ENCODE measurements around the gene MPG. TPM values are rescaled to one million over a fixed set of nuclear protein-coding genes. Genes with fewer than 3 reads are reported as not detected.

MPG gene
- total and polyA plus RNA-seq, 2 experiments from 2014 or later, result 38.0 to 91.1 TPM

GRCh38 chr16:43294-43693, 34.7 kb upstream of the MPG start (continued):
- TF ChIP-seq ZNF331 (CRISPR knock-in tag; IDR thresholded peaks at IDR 0.05; ENCODE audit: low read depth), result no peak
- no peak for TF ChIP-seq ETS1 (IDR thresholded peaks at IDR 0.05)

- Mint-ChIP-seq H3K9me3 (no peaks in the 10 kb centered on the region), H3K27me3 (ENCODE audit: insufficient read depth, low read depth, poor library complexity) (no peaks in the 10 kb centered on the region), H3K4me1 (no peaks in the 10 kb centered on the region), H3K4me3 (no peak overlapping the region), H3K27ac (no peak overlapping the region), H3K36me3 (ENCODE audit: low read depth) (peaks cover 82% of the 10 kb centered on the region)
- no peak overlapping the region for H3K27ac ChIP-seq (ENCODE audit: low read depth)
- H4K20me1 ChIP-seq (replicated peaks; ENCODE audit: insufficient read depth), result peaks cover 10% of the 10 kb centered on the region
- H3F3A ChIP-seq (replicated peaks; ENCODE audit: low read depth), result 0 out of 2 replicates have a peak, but pooled peaks cover 11% of the 10 kb centered on the region
- H3K27me3 ChIP-seq (ENCODE audit: insufficient read depth), result no peaks in the 10 kb centered on the region
- H3K79me2 ChIP-seq (replicated peaks; ENCODE audit: insufficient read depth), result peaks cover 18% of the 10 kb centered on the region
- TF ChIP-seq ETS1 (IDR thresholded peaks at IDR 0.05), result no peak
- no peaks in the 10 kb centered on the region for H3K4me1 ChIP-seq (ENCODE audit: insufficient read depth)
- ATAC-seq, result no peak
- no peak overlapping the region for H2AFZ ChIP-seq
- H3K4me3 ChIP-seq, result no peak overlapping the region
- no peaks in the 10 kb centered on the region for H3K9me2 ChIP-seq (ENCODE audit: insufficient read depth)
- no peak overlapping the region for H3K4me2 ChIP-seq
- no peak for DNase-seq (ENCODE audit: low spot score)
- peaks cover 46% of the 10 kb centered on the region for H3K36me3 ChIP-seq (ENCODE audit: insufficient read depth)
Observed at GRCh38 chr16:44655-45054, 33.4 kb upstream of the MPG start.

GRCh38 chr16:45454-45853, 32.6 kb upstream of the MPG start:
- Mint-ChIP-seq H3K27ac (no peak overlapping the region), H3K4me3 (no peak overlapping the region), H3K36me3 (ENCODE audit: low read depth) (peaks cover 90% of the 10 kb centered on the region), H3K27me3 (ENCODE audit: insufficient read depth, low read depth, poor library complexity) (no peaks in the 10 kb centered on the region), H3K4me1 (no peaks in the 10 kb centered on the region), H3K9me3 (no peaks in the 10 kb centered on the region)
- no peak for ATAC-seq
- Histone ChIP-seq H3K4me3 (no peak overlapping the region), H3K36me3 (ENCODE audit: insufficient read depth) (peaks cover 49% of the 10 kb centered on the region), H3K27ac (ENCODE audit: low read depth) (no peak overlapping the region), H3K4me1 (ENCODE audit: insufficient read depth) (no peaks in the 10 kb centered on the region), H3K9me2 (ENCODE audit: insufficient read depth) (no peaks in the 10 kb centered on the region), H3K79me2 (replicated peaks; ENCODE audit: insufficient read depth) (peaks cover 26% of the 10 kb centered on the region), H3K27me3 (ENCODE audit: insufficient read depth) (no peaks in the 10 kb centered on the region), H3K4me2 (no peak overlapping the region), H4K20me1 (replicated peaks; ENCODE audit: insufficient read depth) (peaks cover 15% of the 10 kb centered on the region), H2AFZ (no peak overlapping the region), H3F3A (replicated peaks; ENCODE audit: low read depth) (0 out of 2 replicates have a peak, but pooled peaks cover 11% of the 10 kb centered on the region)
- DNase-seq (ENCODE audit: low spot score), result no peak
- no peak for TF ChIP-seq JUNB (IDR thresholded peaks at IDR 0.05; ENCODE audit: unreplicated experiment)
- no peak for TF ChIP-seq POLR2AphosphoS5 (IDR thresholded peaks at IDR 0.05; ENCODE audit: low read depth)
- no peak for TF ChIP-seq CTCF (conservative IDR thresholded peaks at IDR 0.05; ENCODE audit: low read depth in 2 of 2)
- no peak for TF ChIP-seq EZH2 (IDR thresholded peaks at IDR 0.05; ENCODE audit: low read depth, unreplicated experiment)
- TF ChIP-seq ZNF462 (CRISPR knock-in tag; IDR thresholded peaks at IDR 0.05), result no peak
- no peak for TF ChIP-seq ZNF114 (CRISPR knock-in tag; IDR thresholded peaks at IDR 0.05)
- TF ChIP-seq ZNF331 (CRISPR knock-in tag; IDR thresholded peaks at IDR 0.05; ENCODE audit: low read depth), result no peak
- no peak for TF ChIP-seq NANOG (IDR thresholded peaks at IDR 0.05; ENCODE audit: borderline replicate concordance)
- no peak for TF ChIP-seq STAT1 (IDR thresholded peaks at IDR 0.05; ENCODE audit: unreplicated experiment)

Measured in GM23338 (cell line).